ENCODE measurements around the gene GJD4.

Gene GJD4

GRCh38 chr10:35632027-35632426 is 26.9 kb downstream of the GJD4 start:
- no peak for DNase-seq

GRCh38 chr10:35633006-35633980 is 28.2 kb downstream of the GJD4 start:
- no peak for DNase-seq

GRCh38 chr10:35635576-35635975 is 30.4 kb downstream of the GJD4 start:
- no peak for DNase-seq

- no peak for DNase-seq
These were observed 31.8 kb downstream of the GJD4 start for GRCh38 chr10:35636956-35637355.

GRCh38 chr10:35637462-35637861 is 32.3 kb downstream of the GJD4 start:
- DNase-seq = no peak

- DNase-seq = no peak
These were observed 33.0 kb downstream of the GJD4 start for GRCh38 chr10:35638101-35638500.

GRCh38 chr10:35639021-35639727 is 34.0 kb downstream of the GJD4 start:
- DNase-seq = no peak

GRCh38 chr10:35639728-35640401 is 34.7 kb downstream of the GJD4 start:
- no peak for DNase-seq

- DNase-seq = no peak
These were observed 35.3 kb downstream of the GJD4 start for GRCh38 chr10:35640474-35640873.

- peak; percentile 25 for DNase-seq
These were observed 36.0 kb downstream of the GJD4 start for GRCh38 chr10:35640951-35641675.

GRCh38 chr10:35641676-35642034 is 36.5 kb downstream of the GJD4 start:
- DNase-seq = no peak

- DNase-seq = peak; percentile 86
These were observed 37.1 kb downstream of the GJD4 start, which contains the start of gene FZD8 for GRCh38 chr10:35642035-35642792. Gene FZD8, minus strand, starts transcription at chr10:35642296. Its CDS starts 867 bp downstream, at chr10:35641429.

GRCh38 chr10:35642793-35643114 is 37.6 kb downstream of the GJD4 start:
- DNase-seq = no peak

- DNase-seq = no peak
These were observed 38.3 kb downstream of the GJD4 start for GRCh38 chr10:35643151-35644049.

GRCh38 chr10:35644050-35644950 is 39.2 kb downstream of the GJD4 start:
- no peak for DNase-seq

- no peak for DNase-seq
These were observed 45.8 kb downstream of the GJD4 start for GRCh38 chr10:35650894-35651293.

- DNase-seq = no peak
These were observed 47.7 kb downstream of the GJD4 start for GRCh38 chr10:35652824-35653223.

- DNase-seq = no peak
These were observed 52.5 kb downstream of the GJD4 start for GRCh38 chr10:35657621-35658020.
